ENCODE results near the gene MYO5A.
"Not testable (repeated sequence)": the region's sequence is repeated elsewhere in the genome, so short reads cannot be mapped to it uniquely, and the experiment has no call there.

Gene MYO5A

DNA sequence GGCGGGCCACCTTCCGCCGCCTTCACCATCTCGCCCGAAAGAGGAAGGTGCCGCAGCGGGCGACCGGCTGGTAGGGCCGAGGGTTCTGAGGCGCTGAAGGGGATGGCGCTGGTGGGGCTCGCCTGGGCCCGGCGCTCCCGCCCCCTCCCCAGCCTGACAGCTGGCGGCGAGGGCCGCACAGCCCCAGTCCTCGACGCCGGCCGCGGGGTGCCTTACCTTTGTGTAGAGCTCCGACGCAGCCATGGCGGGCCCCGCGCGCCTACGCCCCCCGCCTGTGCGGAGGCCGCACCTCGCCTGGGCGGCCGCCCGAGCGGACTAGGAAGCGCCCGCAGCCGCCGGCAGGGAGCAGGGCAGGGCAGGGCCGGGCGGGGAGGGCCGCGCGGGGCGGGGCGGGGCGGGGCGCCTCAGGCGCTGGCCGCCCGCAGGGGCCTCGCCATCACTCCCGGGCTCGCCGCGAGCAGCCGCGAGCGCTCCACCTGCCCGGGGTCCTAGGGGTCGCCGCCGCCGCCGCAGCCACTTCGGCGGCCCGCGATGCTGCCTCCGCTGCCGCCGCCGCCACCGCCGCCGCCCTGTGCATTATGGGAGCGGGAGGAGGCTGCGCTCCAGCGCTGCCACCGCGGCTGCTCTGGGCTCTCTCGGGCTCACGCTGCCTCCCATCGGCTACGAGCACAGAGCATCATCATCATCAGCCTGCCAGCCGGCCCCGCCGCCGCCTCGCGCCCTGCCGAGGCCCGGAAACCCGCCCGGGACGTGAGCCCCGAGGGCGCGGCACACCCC is at the start of gene MYO5A:
Gene MYO5A, minus strand, starts transcription at position 317 of the 777 bp plus-strand sequence. Its CDS starts 74 bp downstream, at position 243.
- DNase-seq: peak; percentile 76 to 81

DNA sequence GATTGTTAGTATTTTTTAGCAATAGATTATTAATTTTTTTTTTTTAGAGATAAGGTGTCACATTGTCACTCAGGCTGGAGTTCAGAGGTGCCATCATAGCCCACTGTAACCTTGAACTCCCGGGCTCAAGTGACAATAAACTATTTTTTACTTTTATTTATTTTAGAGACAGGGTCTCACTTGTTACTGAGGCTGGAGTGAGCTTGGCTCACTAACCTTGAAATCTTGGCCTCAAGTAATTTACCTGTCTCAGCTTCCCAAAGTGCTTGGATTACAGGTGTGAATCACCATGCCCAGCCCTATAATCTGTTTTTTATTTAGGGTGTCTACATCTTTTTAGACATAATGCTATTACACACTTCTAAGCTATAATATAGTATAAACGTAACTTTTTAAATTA is 48.0 kb upstream of the MYO5A start:
- no peak for DNase-seq

DNA sequence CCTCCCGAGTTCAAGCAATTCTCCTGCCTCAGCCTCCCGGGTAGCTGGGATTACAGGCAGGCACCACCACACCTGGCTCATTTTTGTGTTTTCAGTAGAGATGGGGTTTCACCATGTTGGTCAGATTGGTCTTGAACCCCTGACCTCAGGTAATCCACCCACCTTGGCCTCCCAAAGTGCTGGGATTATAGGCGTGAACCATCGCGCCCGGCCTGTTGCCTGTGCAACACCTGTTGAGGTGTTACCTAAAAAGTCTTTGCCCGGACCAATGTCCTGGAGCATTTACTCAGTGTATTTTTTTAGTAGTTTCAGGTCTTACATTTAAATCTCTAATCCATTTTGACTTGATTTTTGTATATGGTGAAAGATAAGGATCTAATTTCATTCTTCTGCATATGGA is 46.9 kb upstream of the MYO5A start:
- DNase-seq: not testable (repeated sequence)

DNA sequence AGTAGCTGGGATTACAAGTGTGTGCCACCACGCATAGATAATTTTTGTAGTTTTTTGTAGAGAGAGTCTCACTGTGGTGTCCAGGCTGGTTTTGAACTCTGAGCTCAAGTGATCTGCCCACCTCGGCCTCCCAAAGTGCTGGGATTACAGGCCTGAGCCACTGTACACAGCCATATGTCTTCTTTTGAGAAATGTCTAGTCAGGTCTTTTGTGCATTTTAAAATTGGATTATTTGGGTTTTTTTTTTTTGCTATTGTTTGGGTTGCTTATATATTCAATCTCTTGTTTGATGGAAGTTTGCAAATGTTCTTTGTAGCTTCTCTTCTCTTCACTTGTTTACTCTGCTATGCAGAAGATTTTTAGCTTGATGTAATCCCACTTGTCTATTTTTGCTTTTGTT is 46.4 kb upstream of the MYO5A start:
- no peak for DNase-seq

DNA sequence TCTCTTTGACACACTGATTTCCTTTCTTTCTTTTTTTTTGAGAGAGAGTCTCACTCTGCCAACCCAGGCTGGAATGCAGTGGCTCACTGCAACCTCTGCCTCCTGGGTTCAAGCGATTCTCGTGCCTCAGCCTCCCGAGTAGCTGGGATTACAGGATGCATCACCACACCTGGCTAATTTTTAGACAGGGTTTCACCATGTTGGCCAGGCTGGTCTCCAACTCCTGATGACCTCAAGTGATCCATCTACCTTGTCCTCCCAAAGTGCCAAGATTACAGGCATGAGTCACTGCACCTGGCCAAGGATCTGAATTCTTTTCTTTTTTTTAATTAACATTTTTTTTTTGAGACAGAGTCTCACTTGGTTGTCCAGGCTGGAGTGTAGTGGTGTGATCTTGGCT is 45.9 kb upstream of the MYO5A start:
- DNase-seq: not testable (repeated sequence)

DNA sequence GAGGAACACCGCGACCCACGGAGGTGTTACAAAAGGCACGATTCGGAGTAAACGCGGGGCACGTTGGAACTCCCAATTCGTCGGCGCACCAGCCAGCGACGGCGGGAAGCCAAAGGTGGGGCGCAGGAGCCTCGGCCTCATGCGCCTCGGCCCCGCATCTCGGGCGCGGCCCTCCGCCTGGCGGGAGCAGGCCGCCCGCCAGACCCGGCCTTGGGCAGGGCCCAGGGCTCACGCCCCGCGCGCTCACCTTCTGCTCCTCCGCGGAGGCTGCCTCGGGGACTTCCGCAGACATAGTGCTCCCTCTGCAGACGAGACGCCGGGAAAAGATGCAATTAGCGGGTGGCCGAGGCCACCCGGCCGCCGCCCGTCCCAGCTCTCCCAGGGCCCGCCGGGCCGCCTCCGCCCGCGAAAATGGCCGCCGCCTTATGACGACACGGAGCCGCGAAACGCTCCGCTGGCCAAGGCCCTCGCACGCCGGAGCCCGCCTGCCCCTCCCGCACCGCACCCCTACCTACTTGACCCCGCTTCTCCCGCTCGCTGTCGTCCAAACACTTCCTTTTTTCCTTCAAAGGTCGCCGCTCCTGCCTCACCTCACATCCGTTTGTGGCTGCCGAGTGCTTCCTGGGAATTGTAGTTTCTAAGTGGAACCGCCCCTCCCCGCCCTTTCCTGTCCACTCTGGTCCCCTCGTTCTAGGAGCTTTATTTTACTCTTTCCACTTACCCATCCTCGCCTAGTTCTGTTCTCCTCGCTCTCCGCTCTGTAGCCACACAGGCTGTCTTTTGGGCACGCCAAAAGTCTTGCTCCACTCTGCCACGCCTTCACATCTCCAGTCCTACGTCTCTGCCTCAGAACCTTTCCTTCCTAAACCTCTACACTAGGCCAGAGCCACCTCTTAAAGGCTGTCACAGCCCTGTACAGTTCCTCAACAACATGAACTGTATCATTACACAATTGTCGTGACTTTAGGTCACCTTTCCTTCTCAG is 40.2 kb upstream of the MYO5A start, which contains the start of gene ARPP19:
Gene ARPP19, minus strand, starts transcription at position 430 of the 985 bp plus-strand sequence. Its CDS starts 138 bp downstream, at position 292.
- peak; percentile 68 to 76 for DNase-seq

DNA sequence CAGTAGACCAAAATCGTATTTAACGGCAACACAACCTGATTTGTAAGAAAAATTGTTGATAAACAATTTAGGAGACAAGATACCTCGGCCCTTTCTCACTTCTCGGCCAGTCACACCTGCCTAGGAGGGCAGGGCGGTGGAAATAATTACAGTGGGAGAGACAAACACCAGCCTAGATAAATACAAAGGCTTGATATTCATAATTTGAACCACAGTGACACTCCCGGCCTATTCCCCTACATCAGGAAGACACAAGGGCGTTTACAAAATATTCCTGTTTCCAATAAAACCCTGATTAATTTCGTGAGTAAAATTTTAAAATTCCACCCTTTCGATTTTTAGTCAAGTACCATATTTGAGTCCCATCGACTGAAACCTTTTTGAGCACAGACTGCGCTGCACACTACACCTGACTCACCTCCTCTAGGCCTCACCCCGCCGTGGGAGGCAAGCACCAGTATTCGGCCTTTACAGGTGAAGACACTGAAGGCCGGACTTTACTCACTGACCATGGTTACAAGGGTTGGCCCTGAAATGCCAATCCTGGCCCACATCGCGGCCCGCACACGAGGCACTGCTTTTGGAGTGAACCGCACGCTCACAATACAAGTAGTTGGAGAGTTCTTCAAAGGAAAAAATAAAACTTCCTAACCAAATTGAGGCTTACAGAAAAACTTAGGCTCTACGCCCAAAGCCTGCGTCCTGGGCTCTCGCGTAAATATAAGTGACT is 39.4 kb upstream of the MYO5A start:
- DNase-seq: peak; percentile 40 to 44

DNA sequence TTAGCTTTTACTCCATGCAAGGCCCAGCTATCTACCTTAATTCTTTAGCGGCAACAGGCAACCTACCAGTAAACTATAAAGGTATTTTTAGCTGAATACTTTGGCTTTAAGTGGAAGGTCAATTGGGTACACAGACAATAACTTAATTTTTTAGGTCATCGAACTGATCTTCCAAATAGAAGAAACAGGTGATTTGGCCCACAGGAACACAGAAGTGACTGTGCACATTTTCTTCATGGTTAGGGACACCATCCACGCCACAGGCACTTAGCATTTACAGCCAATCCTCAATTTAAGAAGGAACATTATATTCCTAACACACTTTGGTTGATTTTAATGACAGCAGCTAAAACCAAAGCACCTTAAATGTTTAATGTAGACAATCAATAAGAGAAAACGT is 38.2 kb upstream of the MYO5A start:
- DNase-seq: no peak

DNA sequence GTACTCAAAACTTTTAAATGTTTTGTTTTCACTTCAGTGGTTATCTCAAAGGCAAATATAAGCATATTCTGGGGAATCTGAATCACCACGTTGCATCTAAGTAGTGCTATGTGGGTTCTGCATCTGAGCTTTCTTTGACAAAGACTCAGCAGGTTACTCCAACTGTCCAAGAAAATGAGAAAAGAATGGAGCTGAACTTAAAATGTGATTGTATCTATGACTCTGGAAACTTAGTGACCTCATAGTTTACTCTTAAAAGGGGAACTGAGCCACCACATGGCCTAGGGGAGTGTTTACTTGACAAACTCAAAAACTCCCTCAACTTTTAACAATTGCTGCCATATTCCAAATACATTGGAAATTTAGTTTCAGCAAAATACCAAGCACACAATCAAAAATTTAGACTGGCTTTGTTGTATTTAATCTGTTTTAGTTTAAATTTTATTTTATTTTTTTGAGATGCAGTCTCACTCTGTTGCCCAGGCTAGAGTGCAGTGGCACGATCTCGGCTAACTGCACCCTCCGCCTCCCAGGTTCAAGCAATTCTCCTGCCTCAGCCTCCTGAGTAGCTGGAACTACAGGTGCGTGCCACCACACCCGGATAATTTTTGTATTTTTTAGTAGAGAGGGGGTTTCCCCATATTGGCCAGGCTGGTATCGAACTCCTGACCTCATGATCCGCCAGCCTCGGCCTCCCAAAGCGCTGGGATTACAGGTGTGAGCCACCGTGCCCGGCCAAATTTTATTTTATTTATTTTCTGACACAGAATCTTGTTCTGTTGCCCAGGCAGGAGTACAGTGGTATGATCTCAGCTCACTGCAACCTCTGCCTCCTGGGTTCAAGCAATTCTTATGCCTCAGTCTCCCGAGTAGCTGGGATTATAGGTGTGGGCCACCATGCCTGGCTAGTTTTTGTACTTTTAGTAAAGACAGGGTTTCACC is 37.0 kb upstream of the MYO5A start:
- DNase-seq: not testable (repeated sequence)

DNA sequence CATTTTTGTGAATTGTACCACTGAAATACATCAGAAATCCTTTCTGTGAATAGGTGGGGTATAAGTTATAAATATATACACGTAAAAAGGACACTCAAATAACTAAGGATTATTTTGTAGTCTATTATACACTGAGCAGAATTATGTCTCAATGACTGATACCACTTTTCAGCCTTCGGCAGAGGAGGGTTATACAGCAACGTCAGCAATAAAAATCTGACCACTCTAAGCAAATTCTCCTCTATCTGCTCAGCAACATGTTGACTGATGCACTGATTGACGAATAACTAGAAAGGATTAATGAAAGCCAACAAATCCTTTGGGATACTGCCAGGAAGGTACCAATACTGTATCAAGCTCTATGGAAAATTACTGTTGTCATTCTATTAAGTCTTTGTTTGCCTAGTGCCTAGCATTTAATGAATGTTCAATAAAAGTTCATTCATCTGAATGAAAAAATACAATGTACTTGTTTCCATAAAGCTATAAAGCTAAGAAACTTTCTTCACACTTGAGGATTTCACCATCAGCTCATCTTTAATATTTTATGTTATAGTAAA is 34.9 kb upstream of the MYO5A start:
- DNase-seq: no peak

DNA sequence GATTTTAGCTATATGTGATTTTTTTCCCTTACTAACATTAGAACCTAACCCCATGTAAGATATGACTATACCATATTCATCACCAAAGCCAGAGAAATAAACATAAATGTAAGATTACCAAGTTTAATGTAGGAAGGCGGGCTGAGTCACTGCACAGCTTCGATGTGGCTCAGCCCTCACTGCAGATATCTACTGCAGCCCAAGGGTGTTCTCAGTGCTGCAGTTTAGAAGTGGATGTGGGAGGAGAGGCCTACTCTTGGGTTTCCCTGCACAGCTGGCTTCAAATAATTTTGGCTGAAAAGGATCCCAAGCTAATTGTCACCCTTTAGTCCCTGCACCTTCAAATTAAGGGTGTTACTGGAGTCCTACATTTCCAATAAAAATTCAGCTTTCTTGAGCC is 30.9 kb upstream of the MYO5A start:
- peak; percentile 27 to 35 for DNase-seq

DNA sequence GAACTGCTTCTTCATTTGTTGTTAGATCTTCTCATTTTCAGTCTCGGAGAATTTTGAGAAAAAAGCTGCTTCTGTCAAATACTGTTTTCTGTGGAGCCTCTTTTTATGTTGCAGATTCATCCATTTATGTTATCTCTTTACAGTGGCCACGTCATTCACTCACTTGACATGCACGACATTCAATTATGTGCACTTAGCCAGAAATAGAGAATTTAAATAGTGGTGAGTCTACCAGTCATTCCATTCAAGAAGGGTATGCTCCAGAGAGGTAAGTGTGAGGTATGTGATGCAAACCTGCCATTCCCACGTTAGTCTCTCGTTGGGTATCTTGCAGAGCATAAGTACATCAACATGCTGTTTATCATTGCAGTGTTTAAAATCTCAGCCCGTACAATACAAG is 30.3 kb upstream of the MYO5A start:
- no peak for DNase-seq

DNA sequence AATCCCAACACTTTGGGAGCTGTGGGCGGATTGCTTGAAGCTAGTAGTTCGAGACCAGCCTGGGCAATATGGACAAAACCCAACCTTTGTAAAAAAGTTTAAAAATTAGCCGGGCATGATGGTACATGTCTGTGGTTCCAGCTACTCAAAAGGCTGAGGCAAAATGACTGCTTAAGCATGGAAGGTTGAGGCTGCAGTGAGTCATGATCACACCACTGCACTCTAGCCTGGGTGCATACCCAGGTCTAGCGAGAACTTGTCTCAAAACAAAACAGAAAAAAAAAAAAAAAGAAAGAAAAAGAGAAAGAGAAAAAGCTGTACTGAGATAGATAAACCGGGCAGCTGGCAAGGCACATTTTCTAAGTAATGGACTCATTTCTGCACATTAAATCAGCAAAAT is 29.5 kb upstream of the MYO5A start:
- DNase-seq: peak; percentile 22 to 58

DNA sequence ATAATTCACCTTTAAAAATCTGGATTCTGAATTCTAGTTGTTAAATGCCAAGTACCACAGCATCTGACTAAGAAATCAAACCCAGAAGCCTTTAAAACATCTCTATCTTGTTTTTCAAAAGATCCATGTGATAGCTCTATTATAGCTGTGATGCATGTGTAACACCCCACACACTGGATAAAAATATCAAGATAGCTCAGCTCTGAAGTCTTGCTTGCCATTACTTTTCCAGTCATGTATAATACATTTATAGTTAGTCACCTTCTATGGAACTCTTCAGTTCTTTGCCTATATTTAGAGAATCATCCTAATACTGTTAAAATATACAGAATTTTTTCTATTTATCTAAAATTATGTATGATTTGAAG is 28.6 kb upstream of the MYO5A start:
- no peak for DNase-seq

DNA sequence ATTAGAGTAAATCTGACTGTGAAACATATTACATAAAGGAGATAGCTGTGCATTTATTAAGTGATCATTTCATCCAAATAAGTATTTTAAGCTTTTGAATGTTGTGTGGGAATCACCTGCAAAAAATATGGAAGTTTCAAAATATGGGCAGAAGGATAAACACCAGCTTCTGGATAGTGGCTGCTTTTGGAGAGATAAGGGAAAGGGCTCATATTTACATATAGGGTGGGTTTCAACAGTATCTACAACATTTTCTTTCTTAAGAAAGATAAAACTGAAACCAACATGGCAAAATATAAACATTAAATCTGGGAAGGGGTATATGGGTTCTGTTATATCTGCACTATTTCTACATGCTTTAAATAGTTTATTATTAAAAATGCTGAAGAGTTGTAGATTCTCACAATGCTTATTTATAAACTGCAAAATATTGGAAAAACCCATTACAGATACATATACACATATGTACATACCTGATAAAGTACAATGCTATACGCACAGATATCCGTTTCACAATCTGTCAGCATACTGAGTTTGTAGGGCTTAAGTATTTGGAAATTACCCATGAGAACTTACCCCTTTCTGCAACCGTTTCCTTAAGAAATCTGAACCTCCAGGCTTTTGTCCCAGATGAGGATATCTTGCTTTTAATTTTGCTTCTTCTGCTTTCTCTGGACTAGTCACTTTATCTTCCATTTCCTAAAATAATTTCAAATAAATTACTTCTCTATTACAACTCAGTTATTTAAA is 28.0 kb upstream of the MYO5A start:
- DNase-seq: no peak

DNA sequence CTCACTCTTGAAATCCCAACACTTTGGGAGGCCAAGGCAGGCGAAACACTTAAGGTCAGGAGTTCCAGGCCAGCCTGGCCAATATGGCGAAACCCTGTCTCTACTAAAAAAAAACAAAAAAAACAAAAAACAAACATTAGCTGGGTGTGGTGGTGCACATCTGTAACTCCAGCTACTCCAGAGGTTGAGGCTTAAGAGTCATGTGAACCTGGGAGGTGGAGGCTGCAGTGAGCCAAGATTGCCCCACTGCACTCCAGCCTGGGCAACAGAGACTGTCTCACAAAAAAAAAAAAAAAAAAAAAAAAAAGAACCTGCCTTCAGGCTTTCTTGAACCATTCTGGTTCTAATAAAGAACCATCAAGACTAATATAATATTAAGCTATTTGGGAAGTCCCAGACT is 23.6 kb upstream of the MYO5A start:
- DNase-seq: no peak

DNA sequence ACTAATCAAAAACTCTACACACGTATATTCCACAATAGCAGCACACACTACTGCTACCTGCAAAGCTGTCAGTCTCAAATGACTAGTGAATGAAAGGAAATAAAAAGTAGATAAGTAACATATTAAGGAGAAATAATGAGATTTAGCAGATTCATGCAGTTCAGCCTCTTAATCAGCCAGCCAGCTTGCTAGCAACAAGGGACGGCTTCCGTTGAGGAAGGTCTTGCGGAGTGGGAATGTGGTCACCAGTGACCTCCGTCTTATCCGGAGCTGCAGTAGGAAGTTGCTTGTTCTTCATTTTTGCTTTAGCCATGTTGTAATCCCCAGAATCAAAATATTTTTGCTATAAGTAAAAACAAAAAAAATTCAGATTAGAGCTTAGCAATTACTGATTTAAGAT is 23.1 kb upstream of the MYO5A start:
- no peak for DNase-seq

DNA sequence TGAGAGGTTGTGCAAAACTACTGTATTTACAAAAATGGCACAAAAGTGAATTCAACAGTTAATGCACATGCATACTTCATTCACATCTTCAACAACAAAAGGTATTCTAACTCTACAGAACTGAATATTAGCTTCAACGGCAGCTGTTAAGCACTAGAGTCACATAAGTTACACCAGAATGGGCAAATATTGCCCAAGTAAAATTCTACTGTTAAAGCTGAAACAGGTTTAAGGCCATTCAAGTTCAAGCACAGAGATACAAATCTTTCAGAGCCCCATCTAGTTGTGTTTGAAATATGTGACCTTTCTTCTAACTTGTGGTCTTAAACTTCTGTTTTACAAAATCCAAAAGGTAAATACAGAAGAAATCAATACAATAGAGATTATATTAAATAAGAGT is 22.5 kb upstream of the MYO5A start:
- not testable (repeated sequence) for DNase-seq

DNA sequence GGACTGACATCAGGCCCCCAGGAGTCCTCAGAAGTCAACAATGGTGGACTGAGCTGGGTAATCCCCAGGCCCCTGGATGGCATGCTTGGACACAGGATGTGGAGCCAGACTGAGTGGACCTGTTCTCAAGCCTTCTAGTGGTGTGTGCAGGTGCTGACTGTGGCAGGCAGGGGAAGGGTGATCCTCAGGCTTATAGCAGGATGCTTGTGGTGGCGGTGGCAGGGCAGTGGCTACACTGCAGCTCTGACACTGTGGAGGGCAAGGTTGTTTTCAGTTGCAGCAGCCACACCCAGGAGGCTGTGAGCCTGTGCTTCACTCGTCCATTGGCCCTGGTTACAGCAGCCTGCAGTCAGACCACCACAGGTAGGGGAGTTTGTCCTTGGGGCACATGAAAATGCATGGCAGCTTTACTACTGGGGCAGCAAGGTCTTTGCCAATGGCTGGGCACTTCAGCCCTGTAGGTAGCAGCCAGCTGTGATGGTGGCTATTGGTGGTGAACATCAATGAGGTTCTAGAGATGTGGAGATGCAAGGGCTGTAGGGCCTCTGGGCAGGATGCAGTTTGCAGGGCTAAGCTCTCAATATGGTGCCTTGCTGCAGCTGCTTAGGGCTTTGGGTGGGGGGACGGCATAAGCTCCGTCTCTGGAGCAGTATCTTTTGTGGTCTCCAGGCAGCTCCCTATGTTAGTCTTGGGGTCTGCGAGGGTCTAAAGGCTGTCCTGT is 17.5 kb upstream of the MYO5A start:
- DNase-seq: no peak

DNA sequence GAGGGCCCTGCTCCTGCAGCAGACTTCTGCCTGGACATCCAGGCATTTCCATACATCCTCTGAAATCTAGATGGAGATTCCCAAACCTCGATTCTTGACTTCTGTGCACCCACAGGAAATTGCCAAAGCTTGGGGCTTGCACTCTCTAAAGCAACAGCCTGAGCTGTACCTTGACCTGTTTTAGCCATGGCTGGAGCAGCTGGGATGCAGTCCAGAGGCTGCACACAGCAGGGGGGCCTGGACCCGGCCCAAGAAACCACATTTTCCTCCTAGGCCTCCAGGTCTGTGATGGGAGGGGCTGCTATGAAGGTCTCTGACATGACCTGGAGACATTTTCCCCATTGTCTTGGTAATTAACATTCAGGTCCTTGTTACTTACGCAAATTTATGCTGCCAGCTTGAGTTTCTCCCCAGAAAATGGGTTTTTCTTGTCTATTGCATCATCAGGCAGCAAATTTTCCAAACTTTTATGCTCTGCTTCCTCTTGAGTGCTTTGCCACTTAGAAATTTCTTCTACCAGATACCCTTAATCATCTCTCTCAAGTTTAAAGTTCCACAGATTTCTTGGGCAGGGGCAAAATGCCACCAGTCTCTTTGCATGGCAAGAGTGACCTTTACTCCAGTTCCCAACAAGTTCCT is 11.8 kb upstream of the MYO5A start:
- DNase-seq: no peak
